HepG2 (cell line): ENCODE data around the gene KCNE2. TPM values are rescaled to one million over a fixed set of nuclear protein-coding genes. Genes with fewer than 3 reads are reported as not detected.

Experiments
- ATAC-seq: fragments of 200-7000 bp; cut with Tn5 transposase; 3 replicates; pipeline ENCODE4 v1.9.1; 2020; ENCODE audit warnings: mild to moderate bottlenecking, moderate library complexity
- BruUV-seq: library from RNA; stranded (reverse); fragments of 400-500 nt; replicated peaks from 2 replicates; lab custom pipeline; 2021; lab: Mats Ljungman, UMichigan
- CTCF ChIA-PET: fragments of 300-600 bp; formaldehyde crosslinking; extraction: SDS; loops from one replicate; lab custom pipeline; 2021; ENCODE audit warnings: low total read pairs, inconsistent platforms, low intra/inter-chr PET ratio; lab: Yijun Ruan, JAX
- POLR2A ChIA-PET: fragments of 350-600 bp; sonication (Branson Sonifier 250); formaldehyde crosslinking; loops from one replicate; lab custom pipeline; 2020; ENCODE audit warnings: antibody characterized with exemption, inconsistent platforms; lab: Yijun Ruan, JAX
- DNase-seq: peaks from one replicate; pipeline ENCODE4 v3.0.0-alpha.2; 2015; ENCODE audit warnings: low spot score
- FAIRE-seq: peaks from 3 replicates; lab custom pipeline; 2011; peaks lifted over from hg19 to GRCh38; lab: Jason Lieb, UNC
- H2AFZ ChIP-seq: one replicate; pipeline ENCODE4 v1.6.1; 2011; ENCODE audit warnings: low read length, inconsistent platforms
- H3K27ac ChIP-seq: fragments of 300-600 bp; 3 replicates; pipeline ENCODE4 v1.8.0; 2011; ENCODE audit warnings: mixed run types, mild to moderate bottlenecking, mixed read lengths, low read length, inconsistent platforms; ENCODE audit not compliant: insufficient read depth; ENCODE audit errors: extremely low read length
- H3K27me3 ChIP-seq, 2 experiments: fragments of 200-600 bp in 1 of 2; 2 replicates in 1 of 2; 3 replicates in 1 of 2; pipeline versions ENCODE4 v1.6.0 to v1.8.0; 2011; ENCODE audit warnings: low read length in 2 of 2, mild to moderate bottlenecking in 2 of 2, moderate library complexity in 2 of 2, inconsistent platforms in 1 of 2; ENCODE audit not compliant: insufficient read depth in 2 of 2, control insufficient read depth in 1 of 2
- H3K36me3 ChIP-seq, 2 experiments: fragments of 200-600 bp in 1 of 2; replicated peaks in 1 of 2; 2 replicates in 1 of 2; 3 replicates in 1 of 2; pipeline versions ENCODE4 v1.5.1 to v1.8.0; 2011; ENCODE audit warnings: low read length in 2 of 2, inconsistent platforms in 1 of 2; ENCODE audit not compliant: insufficient read depth in 2 of 2, control insufficient read depth in 1 of 2
- H3K4me1 ChIP-seq: 2 replicates; pipeline ENCODE4 v1.5.1; 2012; ENCODE audit warnings: low read length, inconsistent platforms; ENCODE audit not compliant: insufficient read depth
- H3K4me2 ChIP-seq: 2 replicates; pipeline ENCODE4 v1.6.0; 2011; ENCODE audit warnings: low read depth, low read length, inconsistent platforms
- H3K4me3 ChIP-seq, 3 experiments: fragments of 200-600 bp in 1 of 3; sonication (generic), shearing (Covaris generic) in 1 of 3; replicated peaks in 1 of 3; 2 replicates each; pipeline ENCODE4 v1.5.1; 2011 to 2016; ENCODE audit warnings: low read length in 3 of 3, inconsistent platforms in 2 of 3, low read depth in 2 of 3, mild to moderate bottlenecking in 2 of 3, control low read depth in 1 of 3, mixed read lengths in 1 of 3; ENCODE audit not compliant: insufficient read depth in 1 of 3
- H3K79me2 ChIP-seq: one replicate; pipeline ENCODE4 v1.6.1; 2011; ENCODE audit warnings: low read length, inconsistent platforms; ENCODE audit not compliant: insufficient read depth
- H3K9ac ChIP-seq: 2 replicates; pipeline ENCODE4 v1.6.0; 2011; ENCODE audit warnings: mild to moderate bottlenecking, low read depth, low read length, inconsistent platforms; ENCODE audit not compliant: insufficient read depth
- H3K9me3 ChIP-seq: 2 replicates; pipeline ENCODE4 v1.5.1; 2012; ENCODE audit warnings: mild to moderate bottlenecking, low read length
- H4K20me1 ChIP-seq: 2 replicates; pipeline ENCODE4 v1.6.0; 2011; ENCODE audit warnings: inconsistent platforms, mild to moderate bottlenecking, low read length, moderate library complexity; ENCODE audit not compliant: insufficient read depth
- ARNTL ChIP-seq: sonication (generic); formaldehyde crosslinking; IDR thresholded peaks from 2 replicates; pipeline ENCODE4 v1.4.0; 2020; ENCODE audit warnings: mild to moderate bottlenecking, missing genetic modification reagents
- ZNF225 ChIP-seq: sonication (generic); formaldehyde crosslinking; IDR thresholded peaks from 2 replicates; pipeline ENCODE4 v1.4.0; 2020; ENCODE audit warnings: mild to moderate bottlenecking, missing genetic modification reagents
- ZNF263 ChIP-seq: sonication (generic); formaldehyde crosslinking; IDR thresholded peaks from 2 replicates; pipeline ENCODE4 v1.4.0; 2020; ENCODE audit warnings: missing genetic modification reagents
- ZNF44 ChIP-seq: sonication (generic); formaldehyde crosslinking; IDR thresholded peaks from 2 replicates; pipeline ENCODE4 v1.5.1; 2020; ENCODE audit warnings: mild to moderate bottlenecking, missing genetic modification reagents
- ZNF605 ChIP-seq: sonication (generic); formaldehyde crosslinking; IDR thresholded peaks from 2 replicates; pipeline ENCODE4 v1.8.0; 2022; ENCODE audit warnings: mild to moderate bottlenecking, missing genetic modification reagents
- ZNF839 ChIP-seq: sonication (generic); formaldehyde crosslinking; IDR thresholded peaks from 2 replicates; pipeline ENCODE4 v1.4.0; 2020; ENCODE audit warnings: missing genetic modification reagents, mild to moderate bottlenecking, borderline replicate concordance
- WGBS: methylation state at CpG from one replicate; pipeline ENCODE4 v1.1.6; 2017; ENCODE audit warnings: low lambda C conversion rate; 5-methylcytosine and 5-hydroxymethylcytosine counted together
- in situ Hi-C: cut with HindIII; loops from 2 replicates; pipeline ENCODE4 v1.10.0; 2017; ENCODE audit warnings: low pct_unique_long_range_greater_than_20kb; ENCODE audit not compliant: extremely low pct_ligation_motif_present
- intact Hi-C: fragments of 100-400 bp; cut with micrococcal nuclease; formaldehyde crosslinking; loops from one replicate; pipeline ENCODE4 v1.10.0; 2022; ENCODE audit not compliant: unreplicated experiment
- polyA plus RNA-seq, 8 experiments: library from polyadenylated mRNA; depleted of rRNA in 3 of 8; stranded (reverse) in 7 of 8; unstranded in 1 of 8; fragments of >200 nt; fragmentation: Illumina TruSeq in 4 of 8; extraction: Trizol in 4 of 8; gene quantifications; 2 replicates each; pipeline versions ENCODE4 v1.2.1 to v1.2.3, GENCODE V29; 2011 to 2016; ENCODE audit warnings: low read depth in 4 of 8, missing spikeins in 1 of 8, mixed read lengths in 1 of 8; ENCODE audit not compliant: insufficient read depth in 1 of 8
- total RNA-seq, 5 experiments: library from RNA; depleted of rRNA; stranded (reverse); fragments of >200 nt; fragmentation: Illumina TruSeq; extraction: Trizol; gene quantifications; 2 replicates each; pipeline ENCODE4 v1.2.3, GENCODE V29; 2016; ENCODE audit warnings: low read depth in 1 of 5

The KCNE2 gene
- total and polyA plus RNA-seq, 2 of the 13 experiments (the other 11 are each of a cell fraction or from before 2014, with no cell fraction given) = not detected

GRCh38 chr21:34337741-34338140 is 26.1 kb upstream of the KCNE2 start:
- H3K79me2 ChIP-seq = no peaks in the 10 kb centered on the region
- DNase-seq (no peak), ATAC-seq (no peak), FAIRE-seq (no peak)
- no peaks in the 10 kb centered on the region for H4K20me1 ChIP-seq
- 9% methylated on average over 6 of the region's 6 CpGs for WGBS
- no peak overlapping the region for H3K9ac ChIP-seq
- H3K27ac ChIP-seq = no peak overlapping the region
- H3K36me3 ChIP-seq = no peaks in the 10 kb centered on the region
- H3K4me3 ChIP-seq = no peak overlapping the region
- BruUV-seq = no TSS peak
- H2AFZ ChIP-seq = no peak overlapping the region
- ChIA-PET CTCF (no interaction called here), POLR2A (no interaction called here)
- peaks cover 12% of the 10 kb centered on the region for H3K4me1 ChIP-seq
- intact Hi-C loops (no loop called here), in situ Hi-C loops (no loop called here)
- H3K27me3 ChIP-seq = peaks cover 1 to 43% of the 10 kb centered on the region in 2 experiments; a peak in 3 of 5 replicates
- H3K4me2 ChIP-seq = no peak overlapping the region
- no peaks in the 10 kb centered on the region for H3K9me3 ChIP-seq
- no peak for TF ChIP-seq ZNF605 (CRISPR knock-in tag)
- TF ChIP-seq ZNF44 (CRISPR knock-in tag) = no peak
- no peak for TF ChIP-seq ARNTL (CRISPR knock-in tag)
- no peak for TF ChIP-seq ZNF839 (CRISPR knock-in tag)

- intact Hi-C loops (no loop called here), in situ Hi-C loops (no loop called here)
- H3K4me3 ChIP-seq = no peak overlapping the region
- ChIA-PET CTCF (no interaction called here), POLR2A (no interaction called here)
- H3K36me3 ChIP-seq = no peaks in the 10 kb centered on the region
- no TSS peak for BruUV-seq
- H4K20me1 ChIP-seq = no peaks in the 10 kb centered on the region
- WGBS = 37% methylated on average over 8 of the region's 8 CpGs
- ATAC-seq = no peak
- peaks cover 4 to 48% of the 10 kb centered on the region in 2 experiments; a peak in 3 of 5 replicates for H3K27me3 ChIP-seq
- H3K9ac ChIP-seq = no peak overlapping the region
- no peaks in the 10 kb centered on the region for H3K9me3 ChIP-seq
- no peak overlapping the region for H3K27ac ChIP-seq
- H3K79me2 ChIP-seq = no peaks in the 10 kb centered on the region
- H3K4me1 ChIP-seq = peaks cover 7% of the 10 kb centered on the region
- H2AFZ ChIP-seq = no peak overlapping the region
- TF ChIP-seq ZNF225 (CRISPR knock-in tag) (no peak), ZNF263 (CRISPR knock-in tag) (no peak)
- TF ChIP-seq, all 625 proteins: peak for 0
- FAIRE-seq (no peak), DNase-seq (no peak)
- no peak overlapping the region for H3K4me2 ChIP-seq
Measured at GRCh38 chr21:34338226-34338625, 25.6 kb upstream of the KCNE2 start.
